ENCODE measurements around the gene MFSD1. TPM values are rescaled to one million over a fixed set of nuclear protein-coding genes. Genes with fewer than 3 reads are reported as not detected.

MFSD1 gene
- total and polyA plus RNA-seq, 2 of the 4 experiments (the other 2 are of a cell fraction), result 50.4 to 64.2 TPM

- no peak overlapping the region for H4K5ac ChIP-seq (ENCODE audit: low read depth, low read length)
- H3K14ac ChIP-seq (replicated peaks; ENCODE audit: low read depth, low read length), result no peak overlapping the region
- POLR2A ChIA-PET (ENCODE audit: unreplicated experiment), result no interaction called here
- no peak for TF ChIP-seq RAD21 (IDR thresholded peaks at IDR 0.05; ENCODE audit: low read length)
- TF ChIP-seq MAZ (IDR thresholded peaks at IDR 0.05; ENCODE audit: borderline replicate concordance, low read depth, low read length), result no peak
- TF ChIP-seq CEBPB (IDR thresholded peaks at IDR 0.05; ENCODE audit: low read depth, low read length), result no peak
- no peak for TF ChIP-seq BHLHE40 (IDR thresholded peaks at IDR 0.05; ENCODE audit: low read depth, low read length)
- no peak for TF ChIP-seq RCOR1 (IDR thresholded peaks at IDR 0.05; ENCODE audit: insufficient replicate concordance, low read length)
- TF ChIP-seq CHD1 (IDR thresholded peaks at IDR 0.05; ENCODE audit: low read depth, low read length), result no peak
- no peak for TF ChIP-seq SMC3 (IDR thresholded peaks at IDR 0.05; ENCODE audit: low read depth, low read length)
- TF ChIP-seq USF2 (IDR thresholded peaks at IDR 0.05; ENCODE audit: low read depth, low read length), result no peak
- no peak for TF ChIP-seq FOS (IDR thresholded peaks at IDR 0.05; ENCODE audit: low read depth, low read length)
- TF ChIP-seq MAFK (IDR thresholded peaks at IDR 0.05; ENCODE audit: low read depth, low read length), result no peak
- TF ChIP-seq ELK1 (IDR thresholded peaks at IDR 0.05; ENCODE audit: borderline replicate concordance, low read depth, low read length), result no peak
- TF ChIP-seq RFX5 (IDR thresholded peaks at IDR 0.05; ENCODE audit: low read depth, low read length), result no peak
- TF ChIP-seq CTCF (conservative IDR thresholded peaks at IDR 0.05; ENCODE audit: low read depth, low read length), result no peak
- TF ChIP-seq POLR2A (IDR thresholded peaks at IDR 0.05; ENCODE audit: low read depth, low read length), result no peak
- TF ChIP-seq NFE2L2 (IDR thresholded peaks at IDR 0.05; ENCODE audit: low read depth, low read length), result no peak
- no peak overlapping the region for H3K23ac ChIP-seq (ENCODE audit: low read depth, low read length)
- H4K8ac ChIP-seq (ENCODE audit: low read depth in 2 of 2, low read length in 2 of 2), result no peak overlapping the region
- intact Hi-C loops (cut with micrococcal nuclease), result no loop called here
- H3K4ac ChIP-seq (ENCODE audit: low read depth, low read length), result no peak overlapping the region
- DNase-seq, result no peak
- no peaks in the 10 kb centered on the region for H4K20me1 ChIP-seq (ENCODE audit: insufficient read depth, low read length)
- no peaks in the 10 kb centered on the region for H3K9me1 ChIP-seq (ENCODE audit: insufficient read depth, low read length)
- no peaks in the 10 kb centered on the region for H3K4me1 ChIP-seq (ENCODE audit: control insufficient read depth, insufficient read depth, low read length)
- H2BK20ac ChIP-seq (ENCODE audit: low read depth, low read length), result no peak overlapping the region
- H3K18ac ChIP-seq (ENCODE audit: low read depth, low read length), result no peak overlapping the region
- H2AK5ac ChIP-seq (ENCODE audit: low read depth, low read length), result no peak overlapping the region
- H3K36me3 ChIP-seq (ENCODE audit: control insufficient read depth, insufficient read depth, low read length), result peaks cover 16% of the 10 kb centered on the region
- no peaks in the 10 kb centered on the region for H3K27me3 ChIP-seq (ENCODE audit: control insufficient read depth, insufficient read depth, low read length)
- H3K4me2 ChIP-seq (ENCODE audit: low read depth, low read length), result no peak overlapping the region
- dilution Hi-C loops (cut with HindIII; ENCODE audit: low sequenced_read_pairs, unreplicated experiment), result no loop called here
- H2BK5ac ChIP-seq (ENCODE audit: low read depth, low read length, poor library complexity, severe bottlenecking), result no peak overlapping the region
- no TSS peak for BruUV-seq (replicated peaks)
- no peak for ATAC-seq (ENCODE audit: low read depth)
- CTCF ChIA-PET, result no interaction called here
- H3K79me1 ChIP-seq (ENCODE audit: low read depth in 1 of 2, low read length in 2 of 2), result no peaks in the 10 kb centered on the region
- H3K27ac ChIP-seq (ENCODE audit: insufficient read depth, low read length), result no peak overlapping the region
- H3K9ac ChIP-seq (ENCODE audit: low read depth, low read length), result no peak overlapping the region
- WGBS, 2 experiments (ENCODE audit: extremely low coverage in 2 of 2, insufficient read length in 1 of 2), result 100% methylated on average over 1 of the region's 3 CpGs; no CpG with 5 or more reads in 1 of the 2 experiments
- no peaks in the 10 kb centered on the region for H3K9me3 ChIP-seq (ENCODE audit: control insufficient read depth, insufficient read depth, low read length)
- H4K91ac ChIP-seq (ENCODE audit: insufficient read depth, low read depth, low read length), result no peak overlapping the region
- no peak overlapping the region for H3K4me3 ChIP-seq (ENCODE audit: insufficient read depth, low read depth, low read length)
- H2AK9ac ChIP-seq (replicated peaks; ENCODE audit: low read depth, low read length, poor library complexity), result no peak overlapping the region
- in situ Hi-C loops (cut with MboI; ENCODE audit: low sequenced_read_pairs), result no loop called here
- H3K56ac ChIP-seq (ENCODE audit: extremely low read depth, insufficient read depth, low read length), result no peak overlapping the region
- no peak overlapping the region for H2BK120ac ChIP-seq (ENCODE audit: low read depth, low read length)
- no peak overlapping the region for H2BK15ac ChIP-seq (ENCODE audit: low read depth, low read length)
- no peak overlapping the region for H2AFZ ChIP-seq (replicated peaks; ENCODE audit: low read length, poor library complexity)
Measured at GRCh38 chr3:158827773-158828172, 25.9 kb downstream of the MFSD1 start.

All from IMR-90 (cell line).